Brain microvascular endothelial cell (primary cell): Measurements from ENCODE around the gene GALNT16.

Experiments used
- DNase-seq: peaks from one replicate; pipeline ENCODE4 v3.0.0-alpha.2; 2020
- H3K27ac ChIP-seq: fragments of 250-450 bp; sonication (Bioruptor Pico); 2 replicates; pipeline ENCODE4 v1.5.1; 2020; ENCODE audit warnings: mild to moderate bottlenecking, moderate library complexity
- H3K27me3 ChIP-seq: fragments of 250-450 bp; sonication (Bioruptor Pico); replicated peaks from 2 replicates; pipeline ENCODE4 v1.5.1; 2020; ENCODE audit warnings: mild to moderate bottlenecking
- H3K36me3 ChIP-seq: fragments of 250-450 bp; sonication (Bioruptor Pico); replicated peaks from 2 replicates; pipeline ENCODE4 v1.5.1; 2020; ENCODE audit warnings: mild to moderate bottlenecking
- H3K4me3 ChIP-seq: 2 replicates; pipeline ENCODE4 v1.5.1; 2011; ENCODE audit warnings: low read depth, mild to moderate bottlenecking, control low read depth, low read length, moderate library complexity
- in situ Hi-C: cut with HindIII; loops from 2 replicates; pipeline ENCODE4 v1.10.0; 2017; ENCODE audit warnings: low sequenced_read_pairs, low pct_ligation_motif_present
- TF ChIP-seq, protein P1 (sequence below): IDR thresholded peaks from 2 replicates; pipeline ENCODE4 v1.5.1; 2011; ENCODE audit warnings: low read depth, mild to moderate bottlenecking, moderate library complexity, low read length, control low read depth, inconsistent platforms; ENCODE audit errors: missing control alignments

Gene GALNT16

DNA sequence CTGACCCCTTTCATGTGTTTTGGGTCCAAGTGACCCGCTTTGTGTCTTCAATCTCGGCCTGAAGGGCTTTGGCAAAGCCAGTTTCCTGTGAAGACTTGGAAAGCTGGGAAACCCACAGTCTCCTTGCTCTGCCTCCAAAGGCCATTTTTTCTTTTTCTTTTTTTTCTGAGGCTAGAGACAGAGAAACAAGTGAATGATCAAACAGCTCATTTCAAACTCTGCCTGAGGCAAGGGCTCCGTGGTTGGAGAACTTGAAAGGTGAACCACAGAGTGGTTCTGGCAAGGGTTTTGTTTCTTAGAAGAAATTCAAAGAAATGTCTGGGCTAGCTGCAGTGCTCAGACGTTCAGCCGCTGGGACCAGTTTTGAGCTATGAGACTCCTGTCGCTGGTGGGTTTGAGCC lies 75.4 kb downstream of the GALNT16 start:
- H3K27me3 ChIP-seq, result no peaks in the 10 kb centered on the region
- TF ChIP-seq, protein P1, sequence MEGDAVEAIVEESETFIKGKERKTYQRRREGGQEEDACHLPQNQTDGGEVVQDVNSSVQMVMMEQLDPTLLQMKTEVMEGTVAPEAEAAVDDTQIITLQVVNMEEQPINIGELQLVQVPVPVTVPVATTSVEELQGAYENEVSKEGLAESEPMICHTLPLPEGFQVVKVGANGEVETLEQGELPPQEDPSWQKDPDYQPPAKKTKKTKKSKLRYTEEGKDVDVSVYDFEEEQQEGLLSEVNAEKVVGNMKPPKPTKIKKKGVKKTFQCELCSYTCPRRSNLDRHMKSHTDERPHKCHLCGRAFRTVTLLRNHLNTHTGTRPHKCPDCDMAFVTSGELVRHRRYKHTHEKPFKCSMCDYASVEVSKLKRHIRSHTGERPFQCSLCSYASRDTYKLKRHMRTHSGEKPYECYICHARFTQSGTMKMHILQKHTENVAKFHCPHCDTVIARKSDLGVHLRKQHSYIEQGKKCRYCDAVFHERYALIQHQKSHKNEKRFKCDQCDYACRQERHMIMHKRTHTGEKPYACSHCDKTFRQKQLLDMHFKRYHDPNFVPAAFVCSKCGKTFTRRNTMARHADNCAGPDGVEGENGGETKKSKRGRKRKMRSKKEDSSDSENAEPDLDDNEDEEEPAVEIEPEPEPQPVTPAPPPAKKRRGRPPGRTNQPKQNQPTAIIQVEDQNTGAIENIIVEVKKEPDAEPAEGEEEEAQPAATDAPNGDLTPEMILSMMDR, result no peak
- no peak overlapping the region for H3K4me3 ChIP-seq
- in situ Hi-C loops, result no loop called here
- no peaks in the 10 kb centered on the region for H3K36me3 ChIP-seq
- no peak for DNase-seq
- H3K27ac ChIP-seq, result no peak overlapping the region

DNA sequence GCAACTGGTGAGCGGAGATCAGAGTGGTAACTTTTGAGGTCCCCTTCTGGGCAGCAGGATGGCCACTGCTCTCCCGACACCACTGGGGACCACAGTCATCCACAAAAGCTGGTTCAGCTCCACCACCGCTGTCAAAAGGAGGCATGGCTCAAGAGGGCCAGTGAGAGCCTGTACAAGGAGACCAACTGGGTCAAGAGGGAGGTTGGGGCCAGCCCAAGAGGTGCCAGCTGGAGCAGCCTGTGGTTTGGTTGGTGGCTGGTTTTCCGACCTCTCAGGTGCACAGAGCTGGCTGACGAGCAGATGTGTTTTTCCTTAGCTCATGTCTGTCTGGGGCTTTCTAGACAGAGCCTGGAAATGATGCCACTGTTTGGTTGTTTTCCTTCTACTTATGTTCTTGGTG lies 78.0 kb downstream of the GALNT16 start:
- in situ Hi-C loops, result no loop called here
- no peak overlapping the region for H3K4me3 ChIP-seq
- TF ChIP-seq, protein P1, result no peak
- H3K27ac ChIP-seq, result no peak overlapping the region
- no peak for DNase-seq
- H3K27me3 ChIP-seq, result no peaks in the 10 kb centered on the region
- H3K36me3 ChIP-seq, result no peaks in the 10 kb centered on the region

DNA sequence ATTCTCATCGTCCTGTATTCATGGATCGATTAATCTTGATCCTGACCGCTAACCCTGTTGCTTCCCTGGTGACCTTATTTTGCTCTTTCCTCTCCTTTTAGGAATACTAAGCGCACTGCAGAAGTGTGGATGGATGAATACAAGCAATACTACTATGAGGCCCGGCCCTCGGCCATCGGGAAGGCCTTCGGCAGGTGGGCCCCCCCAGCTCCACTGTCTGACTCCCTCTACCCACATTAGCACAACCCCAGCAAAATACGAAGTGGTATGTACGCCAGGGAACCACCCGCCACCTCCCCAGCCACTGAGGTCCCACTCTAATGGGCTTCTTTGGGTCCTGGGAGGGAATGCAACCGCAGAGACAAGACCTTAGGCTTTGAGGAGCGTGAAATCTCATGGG lies 79.5 kb downstream of the GALNT16 start:
- Histone ChIP-seq H3K27me3 (no peaks in the 10 kb centered on the region), H3K27ac (no peak overlapping the region), H3K4me3 (no peak overlapping the region), H3K36me3 (no peaks in the 10 kb centered on the region)
- TF ChIP-seq, protein P1, result no peak
- DNase-seq, result no peak
- in situ Hi-C loops, result no loop called here

DNA sequence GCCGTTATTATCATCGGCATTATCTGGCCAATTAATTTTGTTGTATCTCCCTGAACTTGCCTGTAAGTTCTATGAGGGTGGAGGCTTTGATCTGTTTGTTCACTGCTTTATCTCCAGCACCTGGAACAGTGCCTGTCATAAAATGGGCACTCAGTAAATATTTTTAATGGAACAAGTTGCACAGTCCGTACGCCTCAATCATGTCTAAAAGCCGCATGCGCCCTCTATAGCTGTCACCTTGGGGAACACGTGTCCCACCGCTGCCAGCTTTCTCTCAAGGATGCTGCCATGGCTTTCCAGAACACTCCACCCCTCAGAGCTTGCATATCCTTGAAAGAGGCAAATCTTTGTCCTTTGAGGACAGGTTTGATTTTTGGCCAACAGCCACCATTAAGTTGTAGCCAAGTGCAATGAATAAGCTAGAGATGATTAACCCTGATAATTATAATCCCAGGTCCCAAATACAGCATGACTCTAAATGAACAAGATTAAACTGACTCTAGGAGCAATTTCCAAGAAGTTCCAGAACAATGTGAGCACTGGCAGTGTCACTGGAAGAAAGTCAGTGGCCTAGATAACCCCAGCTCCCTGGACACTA lies 83.1 kb downstream of the GALNT16 start:
- H3K27ac ChIP-seq, result no peak overlapping the region
- TF ChIP-seq, protein P1, result no peak
- no peaks in the 10 kb centered on the region for H3K36me3 ChIP-seq
- no peak for DNase-seq
- H3K27me3 ChIP-seq, result no peaks in the 10 kb centered on the region
- no peak overlapping the region for H3K4me3 ChIP-seq
- in situ Hi-C loops, result no loop called here

DNA sequence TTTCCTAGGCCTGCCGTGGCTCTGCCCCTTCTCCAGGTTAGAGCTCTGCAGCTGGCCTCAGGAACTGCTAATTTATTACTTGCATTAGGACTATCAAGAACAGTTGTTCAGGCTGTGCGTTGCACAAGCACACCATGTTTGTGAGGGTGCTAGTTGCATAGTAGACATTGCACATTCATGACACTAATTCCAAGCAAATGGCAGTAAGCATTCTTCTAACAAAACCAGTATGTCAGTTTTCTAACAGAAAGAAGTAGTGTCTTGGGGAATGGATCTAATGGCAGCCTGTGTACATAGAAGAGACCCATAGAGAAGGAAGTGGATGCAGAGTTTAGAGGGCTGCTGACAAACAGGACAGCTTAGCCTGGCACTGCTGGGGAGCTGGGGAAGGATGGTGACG lies 84.2 kb downstream of the GALNT16 start:
- Histone ChIP-seq H3K27me3 (no peaks in the 10 kb centered on the region), H3K27ac (no peak overlapping the region), H3K36me3 (no peaks in the 10 kb centered on the region), H3K4me3 (no peak overlapping the region)
- in situ Hi-C loops, result no loop called here
- TF ChIP-seq, protein P1, result no peak
- DNase-seq, result no peak

DNA sequence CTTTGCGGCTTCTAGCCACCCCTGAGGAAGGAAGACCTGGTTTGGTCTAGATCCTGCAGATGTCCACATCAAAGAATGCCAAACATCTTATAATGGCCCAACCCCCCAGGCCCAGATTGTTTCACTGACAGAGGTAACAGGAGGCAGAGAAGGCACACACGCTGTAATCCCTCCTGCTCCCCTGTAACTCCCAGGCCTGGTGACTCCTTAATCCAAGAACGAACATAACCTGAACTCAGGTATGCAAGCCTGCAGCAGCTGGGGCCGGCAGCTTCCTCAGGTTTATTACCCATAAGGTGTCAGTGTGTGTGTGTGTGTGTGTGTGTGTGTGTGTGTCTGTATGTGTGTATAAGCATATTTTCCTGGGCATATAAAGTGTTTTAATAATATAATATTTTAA lies 85.4 kb downstream of the GALNT16 start:
- TF ChIP-seq, protein P1, result no peak
- Histone ChIP-seq H3K27ac (no peak overlapping the region), H3K27me3 (no peaks in the 10 kb centered on the region), H3K4me3 (no peak overlapping the region), H3K36me3 (no peaks in the 10 kb centered on the region)
- DNase-seq, result no peak
- in situ Hi-C loops, result no loop called here
